ENCODE data around the gene JUN.

Gene JUN

DNA sequence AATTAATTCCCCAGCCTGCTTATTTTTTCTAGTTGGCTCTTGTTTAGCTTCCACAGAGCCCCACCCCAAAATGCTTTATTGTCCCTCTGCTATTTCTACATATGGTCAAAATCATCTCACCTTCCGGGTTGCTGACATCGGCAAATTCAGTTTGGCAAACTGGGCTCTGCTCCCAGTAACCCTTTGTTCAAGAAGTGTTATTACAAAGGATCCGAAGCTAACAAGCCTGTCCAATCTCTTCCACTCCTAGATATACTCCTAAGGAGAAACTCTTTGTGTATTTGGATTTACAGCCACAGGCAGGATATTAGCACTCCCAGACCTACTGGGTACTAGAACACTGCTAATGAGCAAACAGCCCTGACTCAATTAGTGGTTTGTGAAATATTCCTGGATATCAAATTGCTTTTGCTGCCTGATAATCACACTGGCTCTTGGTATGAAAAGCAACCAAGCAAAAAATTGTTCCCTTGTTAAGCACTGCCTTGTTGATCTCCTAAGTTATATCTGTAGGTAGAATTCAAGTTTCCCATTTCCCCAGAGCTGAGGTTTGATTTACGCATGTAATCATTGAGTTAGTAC, 4.0 kb downstream of the JUN start:
- Histone ChIP-seq H3K9ac (no peak overlapping the region; the same call in 1 of the 2 replicates), H2AFZ (ENCODE audit: low read depth) (no peak overlapping the region), H3K79me2 (ENCODE audit: insufficient read depth, low read depth) (peaks cover 30% of the 10 kb centered on the region), H4K20me1 (ENCODE audit: insufficient read depth) (no peaks in the 10 kb centered on the region; the same call in 1 of the 2 replicates), H3K4me3 (IDR thresholded peaks at IDR 0.05; ENCODE audit: insufficient read depth, low read depth, low read length) (no peak overlapping the region), H3K27me3 (ENCODE audit: insufficient read depth, low read depth) (no peaks in the 10 kb centered on the region), H3K4me1 (ENCODE audit: low read depth, poor library complexity, severe bottlenecking) (peaks cover 18% of the 10 kb centered on the region), H3K36me3 (ENCODE audit: insufficient read depth) (no peaks in the 10 kb centered on the region), H3K4me2 (peak overlapping the region; percentile 53; the same call in 1 of the 2 replicates), H3K27ac (no peak overlapping the region)
- TF ChIP-seq, protein P1, sequence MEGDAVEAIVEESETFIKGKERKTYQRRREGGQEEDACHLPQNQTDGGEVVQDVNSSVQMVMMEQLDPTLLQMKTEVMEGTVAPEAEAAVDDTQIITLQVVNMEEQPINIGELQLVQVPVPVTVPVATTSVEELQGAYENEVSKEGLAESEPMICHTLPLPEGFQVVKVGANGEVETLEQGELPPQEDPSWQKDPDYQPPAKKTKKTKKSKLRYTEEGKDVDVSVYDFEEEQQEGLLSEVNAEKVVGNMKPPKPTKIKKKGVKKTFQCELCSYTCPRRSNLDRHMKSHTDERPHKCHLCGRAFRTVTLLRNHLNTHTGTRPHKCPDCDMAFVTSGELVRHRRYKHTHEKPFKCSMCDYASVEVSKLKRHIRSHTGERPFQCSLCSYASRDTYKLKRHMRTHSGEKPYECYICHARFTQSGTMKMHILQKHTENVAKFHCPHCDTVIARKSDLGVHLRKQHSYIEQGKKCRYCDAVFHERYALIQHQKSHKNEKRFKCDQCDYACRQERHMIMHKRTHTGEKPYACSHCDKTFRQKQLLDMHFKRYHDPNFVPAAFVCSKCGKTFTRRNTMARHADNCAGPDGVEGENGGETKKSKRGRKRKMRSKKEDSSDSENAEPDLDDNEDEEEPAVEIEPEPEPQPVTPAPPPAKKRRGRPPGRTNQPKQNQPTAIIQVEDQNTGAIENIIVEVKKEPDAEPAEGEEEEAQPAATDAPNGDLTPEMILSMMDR (conservative IDR thresholded peaks at IDR 0.05; ENCODE audit: low read depth, low read length): no peak

DNA sequence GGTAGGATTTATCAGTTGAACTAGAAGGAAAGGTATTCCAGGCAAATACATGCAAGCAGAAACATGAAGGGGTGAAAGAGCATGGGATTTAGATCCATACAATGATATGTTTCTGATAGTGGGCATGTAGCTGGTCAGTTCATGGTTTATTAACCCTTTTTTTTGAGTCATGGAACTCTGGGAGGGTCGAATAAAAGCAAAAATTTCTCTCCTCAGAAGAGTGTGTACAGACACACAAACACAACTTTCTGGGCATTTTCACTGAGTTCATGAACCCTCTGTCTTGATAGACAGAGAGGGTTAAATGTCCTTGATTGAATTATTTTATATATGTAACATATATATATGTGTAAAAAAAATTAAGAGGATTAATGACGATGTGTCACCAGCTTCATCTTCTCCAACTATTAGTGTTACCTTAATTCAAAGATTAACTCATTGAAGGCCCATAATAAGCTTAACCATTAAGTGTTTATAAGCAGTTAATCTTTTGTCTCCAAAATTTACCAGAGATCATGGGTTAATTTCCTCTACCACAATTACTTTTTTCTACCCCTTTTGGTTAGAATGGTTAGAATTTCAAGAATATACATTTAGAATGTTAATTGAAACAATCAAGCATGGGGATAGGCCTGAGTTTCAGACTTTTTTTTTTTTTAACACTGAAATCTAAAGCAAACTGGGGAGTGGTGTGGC, 4.6 kb downstream of the JUN start:
- peaks cover 22% of the 10 kb centered on the region for H3K4me1 ChIP-seq (ENCODE audit: low read depth, poor library complexity, severe bottlenecking)

DNA sequence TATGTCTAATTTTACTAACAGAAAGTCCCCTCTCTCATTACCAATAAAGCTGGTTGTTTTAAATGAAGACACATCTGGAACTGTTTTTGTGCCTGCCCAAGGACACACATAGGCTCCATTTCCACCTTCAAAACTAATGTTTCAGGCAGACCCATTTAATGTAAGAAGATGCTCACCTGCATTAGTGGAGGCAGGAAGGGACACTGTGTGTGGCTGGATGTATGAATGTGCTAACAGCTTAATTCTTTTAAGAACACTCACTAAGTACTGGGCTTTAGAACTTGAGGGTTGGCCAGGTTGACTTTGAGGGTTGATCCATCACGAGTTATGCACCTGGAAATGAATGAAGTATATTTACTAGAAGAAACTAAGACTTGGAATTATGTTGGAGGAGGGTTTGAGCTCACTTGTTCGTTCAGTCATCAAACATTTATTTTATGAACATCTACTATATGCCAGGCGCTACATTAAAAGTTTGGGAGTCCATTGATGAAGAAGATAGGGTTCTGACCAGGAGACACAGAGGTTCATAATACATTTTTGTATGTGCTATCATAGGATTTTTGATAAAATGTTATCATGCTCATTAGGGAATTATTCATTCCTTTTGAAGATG, 5.4 kb downstream of the JUN start:
- Histone ChIP-seq H2AFZ (ENCODE audit: low read depth) (no peak overlapping the region), H3K4me3 (IDR thresholded peaks at IDR 0.05; ENCODE audit: insufficient read depth, low read depth, low read length) (no peak overlapping the region), H3K9ac (no peak overlapping the region), H3K79me2 (ENCODE audit: insufficient read depth, low read depth) (peaks cover 27% of the 10 kb centered on the region), H3K4me2 (no peak overlapping the region), H4K20me1 (ENCODE audit: insufficient read depth) (no peaks in the 10 kb centered on the region; the same call in 1 of the 2 replicates), H3K27me3 (ENCODE audit: insufficient read depth, low read depth) (no peaks in the 10 kb centered on the region), H3K36me3 (ENCODE audit: insufficient read depth) (no peaks in the 10 kb centered on the region), H3K27ac (no peak overlapping the region), H3K4me1 (ENCODE audit: low read depth, poor library complexity, severe bottlenecking) (peaks cover 29% of the 10 kb centered on the region)
- TF ChIP-seq, protein P1 (conservative IDR thresholded peaks at IDR 0.05; ENCODE audit: low read depth, low read length): no peak

More for the DNA sequence above, 4.6 kb downstream of the JUN start:
- no peaks in the 10 kb centered on the region for H3K27me3 ChIP-seq (ENCODE audit: insufficient read depth, low read depth)
- peaks cover 30% of the 10 kb centered on the region for H3K79me2 ChIP-seq (ENCODE audit: insufficient read depth, low read depth)
- H3K36me3 ChIP-seq (ENCODE audit: insufficient read depth): no peaks in the 10 kb centered on the region
- no peak overlapping the region for H3K27ac ChIP-seq
- no peak overlapping the region for H3K4me3 ChIP-seq (IDR thresholded peaks at IDR 0.05; ENCODE audit: insufficient read depth, low read depth, low read length)
- TF ChIP-seq, protein P1 (conservative IDR thresholded peaks at IDR 0.05; ENCODE audit: low read depth, low read length): no peak
- no peak overlapping the region for H2AFZ ChIP-seq (ENCODE audit: low read depth)
- H3K9ac ChIP-seq: no peak overlapping the region
- H3K4me2 ChIP-seq: no peak overlapping the region
- H4K20me1 ChIP-seq (ENCODE audit: insufficient read depth): no peaks in the 10 kb centered on the region; the same call in 1 of the 2 replicates

DNA sequence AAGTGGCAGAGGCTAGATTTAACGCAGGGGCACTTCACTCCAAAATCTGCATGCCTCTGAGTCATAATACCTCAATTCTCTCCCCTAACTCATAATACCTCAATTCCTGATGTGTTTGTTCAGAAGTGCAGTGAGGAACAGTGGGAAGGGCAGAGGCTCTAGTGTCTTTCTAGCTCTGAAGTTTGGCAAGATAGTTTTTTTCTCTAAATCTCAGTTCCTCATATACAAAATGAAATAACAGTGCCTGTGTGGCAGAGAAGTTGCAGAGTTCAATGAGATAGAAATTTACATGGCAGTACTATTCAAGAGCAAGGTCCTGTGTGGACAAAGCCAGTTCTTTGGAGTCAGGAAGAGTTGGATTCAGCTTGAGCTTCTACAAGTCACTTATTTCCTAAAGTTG, 9.8 kb downstream of the JUN start:
- peak overlapping the region; percentile 57; the same call in 1 of the 2 replicates for H3K27ac ChIP-seq
- TF ChIP-seq, protein P1 (conservative IDR thresholded peaks at IDR 0.05; ENCODE audit: low read depth, low read length): no peak
- H3K27me3 ChIP-seq (ENCODE audit: insufficient read depth, low read depth): no peaks in the 10 kb centered on the region
- no peak overlapping the region for H3K4me3 ChIP-seq (IDR thresholded peaks at IDR 0.05; ENCODE audit: insufficient read depth, low read depth, low read length)
- H3K4me2 ChIP-seq: peak overlapping the region; percentile 37
- H3K36me3 ChIP-seq (ENCODE audit: insufficient read depth): no peaks in the 10 kb centered on the region
- H3K9ac ChIP-seq: no peak overlapping the region
- no peaks in the 10 kb centered on the region for H3K79me2 ChIP-seq (ENCODE audit: insufficient read depth, low read depth)
- H3K4me1 ChIP-seq (ENCODE audit: low read depth, poor library complexity, severe bottlenecking): peaks cover 22% of the 10 kb centered on the region
- H2AFZ ChIP-seq (ENCODE audit: low read depth): peak overlapping the region; percentile 59; the same call in 1 of the 2 replicates
- no peaks in the 10 kb centered on the region for H4K20me1 ChIP-seq (ENCODE audit: insufficient read depth)

All from KMS-11 (cell line).